Stimulated activated CD4-positive, alpha-beta T cell treated with anti-CD3 and anti-CD28 coated beads, TNF-alpha, amount 100 ng/mL, for 48 hours (primary cell): ENCODE data around the gene CMTM1.

Source experiments
- DNase-seq, 3 donors: peaks; one replicate each; pipeline ENCODE4 v3.0.0-alpha.2; 2020; ENCODE audit warnings: low read depth in 3 of 3

CMTM1 gene

DNA sequence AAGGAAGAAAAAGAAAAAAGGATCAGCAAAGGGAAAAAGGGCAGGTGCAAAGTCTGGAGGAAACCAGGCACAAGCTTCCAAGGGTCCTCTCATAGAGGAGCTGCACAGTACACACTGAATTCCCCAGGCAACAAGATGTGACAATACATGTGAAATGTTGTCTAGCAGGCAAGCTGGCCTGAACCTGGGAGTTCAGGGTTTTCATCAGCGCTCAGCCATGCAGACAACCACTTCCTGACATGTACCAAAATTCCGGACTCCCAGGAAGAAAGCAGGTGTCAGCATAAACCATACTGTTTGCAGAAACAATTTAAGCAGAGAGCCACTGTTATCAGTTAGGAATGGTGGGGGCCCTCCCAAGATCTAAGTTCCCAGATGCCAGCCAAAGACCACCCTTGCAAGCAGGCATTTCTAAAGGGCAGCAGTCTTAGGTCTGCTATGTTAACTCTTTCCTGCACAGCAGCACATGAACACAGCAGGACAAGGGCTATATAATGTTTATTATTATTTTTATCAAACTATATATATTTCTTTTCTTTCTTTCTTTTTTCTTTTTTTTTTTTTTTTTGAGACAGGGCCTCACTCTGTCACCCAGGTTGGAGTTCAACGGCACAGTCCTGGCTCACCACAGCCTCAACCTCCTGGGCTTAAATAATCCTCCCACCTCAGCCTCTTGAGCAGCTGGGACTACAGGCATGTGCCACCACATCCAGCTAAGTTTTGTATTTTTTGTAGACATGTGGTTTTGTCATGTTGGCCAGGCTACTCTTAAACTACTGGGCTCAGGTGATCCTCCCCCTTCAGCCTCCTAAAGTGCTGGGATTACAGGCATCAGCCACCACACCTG lies 26.4 kb upstream of the CMTM1 start:
- no peak for DNase-seq

DNA sequence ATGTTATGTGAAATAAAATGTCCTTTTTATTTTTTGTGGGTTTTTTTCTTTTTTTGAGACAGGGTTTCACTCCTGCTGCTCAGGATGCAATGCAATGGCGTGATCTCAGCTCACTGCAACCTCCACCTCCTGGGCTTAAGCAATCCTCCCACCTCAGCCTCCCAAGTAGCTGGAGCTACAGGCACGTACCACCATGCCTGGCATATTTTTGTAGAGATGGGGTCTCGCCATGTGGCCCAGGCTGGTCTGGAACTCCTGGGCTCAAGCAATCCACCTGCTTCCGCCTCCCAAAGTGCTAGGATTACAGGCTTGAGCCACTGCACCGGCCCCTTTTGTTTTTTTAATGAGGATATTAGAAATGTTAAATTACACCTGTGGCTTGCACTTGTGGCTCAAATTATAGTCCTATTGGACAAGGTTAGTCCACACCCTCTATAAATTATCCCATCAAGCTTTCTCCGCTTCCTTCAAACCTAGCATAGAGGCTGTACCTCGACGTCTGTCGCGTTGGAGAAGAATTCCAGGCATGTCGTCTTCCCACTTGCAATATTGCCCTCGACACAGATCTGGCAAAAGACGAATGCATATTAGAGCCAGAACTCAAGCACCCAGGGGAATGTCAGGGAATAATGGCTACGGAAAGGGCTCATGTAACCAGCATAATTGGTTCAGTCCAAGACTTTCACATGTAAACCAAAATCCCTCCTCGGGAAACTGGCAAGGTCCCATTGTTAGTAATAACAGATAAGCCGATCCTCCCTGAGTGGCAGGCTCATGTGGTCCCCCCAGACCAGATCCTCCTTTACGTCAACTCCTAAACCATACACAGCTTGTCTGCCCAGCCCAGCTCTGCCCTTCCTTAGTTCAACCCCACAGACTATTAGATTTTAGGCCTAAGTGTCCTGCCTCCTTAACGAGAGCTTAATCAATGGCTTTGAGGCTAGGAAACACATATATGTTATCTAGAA lies 24.6 kb upstream of the CMTM1 start:
- DNase-seq, result no peak

DNA sequence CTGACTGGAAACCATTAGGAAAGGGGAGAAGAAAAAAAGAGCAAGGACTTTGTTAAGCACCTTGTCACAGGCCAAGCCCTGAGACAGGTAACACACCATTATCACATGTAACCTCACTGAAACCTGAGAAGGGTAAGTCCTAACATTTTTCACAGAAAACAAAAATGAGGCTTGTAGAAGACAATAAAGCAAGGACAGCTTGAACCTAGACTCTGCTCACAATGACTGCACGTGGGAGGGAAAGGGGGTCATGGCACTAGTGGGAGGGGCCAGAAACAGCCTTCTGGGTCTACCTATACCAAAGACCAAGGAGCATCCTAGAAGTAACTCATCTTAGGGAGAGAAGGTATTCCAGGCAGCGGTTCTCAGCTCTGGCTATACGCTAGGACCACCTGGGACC lies 23.8 kb upstream of the CMTM1 start:
- no peak for DNase-seq

DNA sequence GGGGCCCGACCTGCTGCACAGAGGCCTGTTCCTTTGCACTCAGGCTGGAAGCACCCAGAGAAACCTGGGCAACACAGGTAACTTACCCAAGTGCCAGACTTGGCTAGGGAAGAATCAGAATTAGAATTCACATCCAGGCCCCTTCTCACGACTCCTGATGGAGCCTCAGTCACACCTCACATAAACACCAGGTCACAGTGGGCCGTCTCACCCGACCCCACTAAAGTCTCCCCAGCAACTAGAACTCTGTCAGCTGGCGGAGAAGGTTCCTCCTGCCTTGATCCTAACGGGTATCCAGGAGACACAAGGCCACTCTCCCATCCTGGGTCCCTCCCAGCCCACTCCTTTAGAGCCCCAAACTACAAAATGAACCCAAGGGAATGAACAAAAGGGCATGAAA lies 22.7 kb upstream of the CMTM1 start:
- no peak for DNase-seq

DNA sequence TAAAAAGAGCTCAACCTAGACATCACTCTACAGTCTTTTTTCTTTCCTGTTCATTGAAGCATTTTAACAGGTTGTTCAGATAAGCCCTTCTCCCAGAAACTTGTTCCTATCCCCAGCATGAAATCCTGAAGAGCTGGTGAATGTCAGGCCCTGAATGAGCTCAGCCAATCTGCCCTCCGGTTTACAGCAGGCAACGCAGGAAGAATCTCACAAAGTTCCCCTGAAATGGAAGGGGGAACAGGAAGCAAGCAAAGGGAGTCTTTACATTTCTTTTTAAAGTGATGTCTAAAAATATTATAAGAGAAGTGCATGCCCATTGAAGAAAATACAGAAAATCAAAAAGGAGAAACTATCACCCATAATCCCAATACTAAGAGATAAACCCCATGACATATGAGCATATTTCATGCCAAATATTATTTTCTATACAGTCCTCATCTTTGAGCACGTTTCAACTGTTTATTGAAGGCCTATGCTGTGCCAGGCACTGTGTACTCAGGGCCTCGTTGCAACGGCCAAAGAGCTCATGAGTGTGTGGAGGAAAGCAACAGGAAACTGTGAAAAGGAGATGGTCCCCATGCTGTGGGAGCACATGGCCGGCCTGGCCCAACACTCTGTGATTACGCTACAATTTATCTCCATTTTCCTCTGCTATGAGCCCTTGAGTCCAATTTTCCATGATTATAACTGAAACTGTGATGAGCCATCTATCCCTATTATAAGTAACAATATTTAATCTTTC lies 22.1 kb upstream of the CMTM1 start:
- no peak for DNase-seq

DNA sequence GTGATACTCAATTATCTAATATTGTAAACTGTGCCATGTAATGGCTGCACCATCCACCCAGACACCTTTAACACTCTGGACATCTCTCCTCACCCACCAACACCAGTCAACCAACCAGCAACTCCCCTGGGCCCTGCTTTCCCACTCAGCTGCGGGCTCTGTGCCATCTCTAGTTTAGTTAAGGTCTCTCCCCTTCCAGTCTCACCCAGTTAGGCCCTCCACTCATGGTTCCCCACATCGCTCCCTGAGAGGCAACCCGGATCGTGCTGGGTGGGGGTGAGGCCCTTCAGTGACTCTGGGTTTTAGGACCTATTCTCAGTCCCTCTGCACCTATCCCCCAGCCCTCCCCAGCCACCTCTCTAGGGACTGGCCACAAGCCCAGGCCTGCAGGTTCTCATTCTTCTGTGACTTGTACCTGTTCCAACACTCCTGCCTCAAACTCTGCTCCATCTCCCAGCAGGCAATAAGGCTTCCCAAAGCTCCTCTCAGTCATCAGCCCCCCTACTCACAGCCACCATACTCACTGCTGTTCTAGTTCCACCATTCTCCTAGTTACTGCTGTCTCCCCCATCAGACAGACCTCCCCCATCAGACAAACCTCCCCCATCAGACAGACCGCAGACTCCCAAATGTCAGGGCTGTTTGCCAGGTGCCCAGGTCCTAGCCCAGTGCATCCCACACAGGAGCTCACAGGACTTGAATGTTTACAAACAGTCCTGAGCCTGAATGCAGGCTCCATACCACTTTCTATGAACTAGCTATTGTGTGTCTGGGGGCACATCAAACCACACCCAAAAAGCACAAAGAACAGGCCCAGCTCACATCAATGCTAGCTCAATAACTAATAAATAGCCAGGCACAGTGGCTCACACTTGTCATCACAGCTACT lies 18.9 kb upstream of the CMTM1 start:
- no peak for DNase-seq

DNA sequence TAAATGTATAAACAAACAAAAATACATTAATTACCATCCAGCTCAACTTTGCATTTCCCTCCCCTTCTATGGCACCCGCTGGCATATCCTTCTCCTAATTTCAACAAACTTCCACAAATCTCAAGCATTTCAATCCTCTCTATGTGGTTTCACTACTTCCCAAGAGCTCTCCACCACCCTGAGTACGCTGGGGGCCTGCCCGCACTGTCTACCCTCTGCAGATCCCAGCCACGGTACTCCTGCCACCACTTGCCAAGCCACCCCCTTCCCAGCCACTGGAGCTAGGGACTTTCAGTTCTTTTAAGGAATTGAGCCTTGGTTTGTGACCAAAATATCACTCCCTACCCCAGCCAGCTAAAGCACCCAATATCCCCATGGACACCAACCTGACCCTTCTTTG lies 18.2 kb upstream of the CMTM1 start:
- DNase-seq, result no peak

DNA sequence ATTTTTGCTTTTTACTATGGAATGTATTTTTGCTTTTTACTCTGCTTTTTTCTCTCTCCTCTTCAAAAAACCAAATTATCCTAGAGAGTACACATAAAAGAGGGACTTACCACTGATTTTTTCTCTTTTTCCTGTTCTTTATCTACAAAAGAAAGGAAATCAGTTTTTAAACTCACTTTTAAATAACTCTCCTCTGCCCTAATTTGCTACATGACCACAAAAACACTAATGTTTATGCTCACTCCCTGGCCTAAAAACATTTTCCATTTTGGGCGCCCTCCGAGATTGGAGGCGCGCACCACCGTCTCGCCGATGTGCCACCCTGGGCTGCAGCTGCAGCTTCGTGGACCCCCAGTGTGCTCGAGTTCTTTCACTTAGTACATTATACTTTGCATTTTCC lies 17.4 kb upstream of the CMTM1 start:
- DNase-seq, result no peak

DNA sequence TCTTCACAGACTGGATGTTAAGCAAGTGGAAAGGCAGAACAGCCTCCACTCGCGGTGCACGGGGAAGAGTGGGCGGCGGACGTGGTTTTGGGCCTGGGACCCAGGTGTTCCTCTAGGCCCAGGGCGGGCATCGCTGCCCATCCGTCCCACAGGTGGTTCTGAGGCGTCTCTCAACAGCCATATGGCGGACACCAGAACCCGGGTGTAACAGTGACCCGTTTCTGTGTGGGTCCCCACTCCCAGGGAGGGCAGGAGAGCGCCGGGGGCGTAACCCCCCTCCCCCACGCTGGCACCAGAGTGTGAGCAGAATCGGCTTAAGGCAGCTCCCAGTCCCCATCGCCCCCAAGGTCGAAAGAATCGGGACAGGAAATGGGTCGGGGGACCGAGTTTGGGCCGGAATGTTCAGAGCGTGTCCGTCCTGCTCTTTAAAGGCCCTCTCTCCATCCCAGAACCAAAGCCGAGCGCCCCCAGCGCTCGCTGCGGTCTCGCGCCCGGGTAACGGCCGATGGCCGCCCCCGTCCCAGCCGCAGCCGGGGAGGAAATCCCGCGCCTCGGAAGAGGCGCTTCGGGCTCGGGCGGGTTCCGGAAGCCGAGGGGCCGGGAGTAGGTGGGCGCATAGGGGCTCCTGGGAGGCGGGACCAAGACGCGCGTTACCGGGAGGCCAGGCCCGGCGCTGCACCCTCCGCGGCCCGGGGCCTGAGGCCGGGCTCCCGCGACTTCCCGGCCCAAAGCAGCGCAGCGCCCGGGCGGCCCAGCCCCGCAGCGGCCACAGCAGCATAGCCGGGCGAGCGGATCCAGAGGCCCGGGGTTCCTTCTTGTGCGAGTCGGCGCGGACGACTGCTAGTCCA lies 16.7 kb upstream of the CMTM1 start, which contains the start of gene TK2:
TSS of gene TK2 (minus strand) at position 839 of the 848 bp plus-strand sequence. CDS start at position 778, 61 bp downstream.
- peak; percentile 30 to 56 (median 41) for DNase-seq

DNA sequence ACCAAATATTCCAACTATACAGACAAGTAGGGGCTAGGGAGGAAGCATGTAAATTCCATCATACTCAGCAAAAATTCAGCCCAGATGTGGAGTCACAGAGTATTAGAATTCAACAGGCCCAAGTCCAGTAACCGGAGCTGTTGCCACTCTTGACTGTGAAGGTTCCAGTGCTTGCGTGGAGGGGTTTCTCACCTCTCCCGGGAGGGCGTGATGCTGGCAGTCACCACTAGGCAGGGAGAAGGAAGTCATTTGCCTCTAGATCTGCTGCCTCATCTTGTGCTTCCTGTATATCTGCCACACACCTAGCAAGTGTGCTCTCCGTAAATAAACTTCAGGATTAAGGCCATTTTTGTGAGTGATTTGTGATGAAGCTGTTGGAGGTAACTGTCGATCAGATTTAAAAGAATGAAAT lies 14.9 kb upstream of the CMTM1 start:
- peak; percentile 22 to 49 (median 48) for DNase-seq

DNA sequence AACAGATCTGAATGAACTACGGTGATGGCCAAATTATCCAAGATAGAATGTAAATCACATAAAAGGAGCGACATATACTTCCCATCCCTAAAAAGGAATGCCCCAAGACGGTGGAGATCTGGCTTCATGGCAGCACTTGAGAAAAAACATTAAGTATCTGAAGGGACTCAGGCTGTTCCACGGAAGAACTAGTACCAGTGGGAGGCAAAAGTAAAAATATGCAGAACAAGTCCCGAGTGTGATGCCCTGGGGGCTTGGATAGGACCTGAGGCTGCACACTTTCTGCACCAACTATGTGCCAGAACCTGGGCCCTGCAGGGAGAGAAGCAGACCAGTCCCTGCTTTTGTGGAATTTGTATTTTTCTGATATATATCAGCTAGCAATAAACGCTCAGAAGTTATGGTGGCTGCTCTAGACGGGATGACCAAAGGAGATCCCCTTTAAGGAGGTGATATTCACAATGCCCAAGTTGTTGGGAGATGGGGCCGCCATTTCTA lies 14.4 kb upstream of the CMTM1 start:
- DNase-seq, result peak in 1 of 3 donors; percentile 18

DNA sequence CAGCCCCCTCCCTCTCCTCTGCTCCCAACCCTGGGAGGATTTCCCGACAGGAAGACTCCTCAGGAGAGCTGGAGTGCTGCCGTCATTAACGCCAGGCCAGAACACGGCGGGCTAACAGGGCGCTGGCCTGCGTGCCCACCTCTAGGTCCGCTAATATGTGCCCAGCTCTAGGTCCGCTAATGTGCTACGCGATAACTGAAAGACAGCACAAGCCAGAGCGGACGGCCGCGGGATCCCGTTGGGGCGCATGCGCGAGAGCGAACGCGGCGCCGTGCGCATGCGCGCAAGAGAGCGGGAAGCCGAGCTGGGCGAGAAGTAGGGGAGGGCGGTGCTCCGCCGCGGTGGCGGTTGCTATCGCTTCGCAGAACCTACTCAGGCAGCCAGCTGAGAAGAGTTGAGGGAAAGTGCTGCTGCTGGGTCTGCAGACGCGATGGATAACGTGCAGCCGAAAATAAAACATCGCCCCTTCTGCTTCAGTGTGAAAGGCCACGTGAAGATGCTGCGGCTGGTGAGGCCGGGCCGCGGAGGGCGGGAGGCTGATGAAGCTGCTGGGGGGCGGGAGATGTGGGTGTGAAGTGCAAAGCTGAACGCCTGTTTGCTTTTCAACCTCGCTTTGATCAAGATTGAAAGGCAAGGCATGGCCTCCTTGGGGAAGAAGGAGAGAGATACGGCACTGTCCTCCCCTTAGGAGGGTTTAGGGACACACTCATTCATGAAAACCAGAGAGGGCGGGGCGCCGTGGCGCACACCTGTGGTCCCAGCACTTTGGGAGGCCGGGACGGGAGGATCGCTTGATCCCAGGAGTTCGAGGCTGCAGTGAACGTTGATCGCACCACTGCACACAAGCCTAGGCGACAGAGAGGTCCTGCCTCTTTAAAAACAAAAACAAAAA lies 13.7 kb upstream of the CMTM1 start, which contains the start of gene CKLF:
TSS of gene CKLF (plus strand) at position 291 of the 892 bp plus-strand sequence. CDS start at position 431, 140 bp downstream.
- peak; percentile 79 to 84 (median 82) for DNase-seq

DNA sequence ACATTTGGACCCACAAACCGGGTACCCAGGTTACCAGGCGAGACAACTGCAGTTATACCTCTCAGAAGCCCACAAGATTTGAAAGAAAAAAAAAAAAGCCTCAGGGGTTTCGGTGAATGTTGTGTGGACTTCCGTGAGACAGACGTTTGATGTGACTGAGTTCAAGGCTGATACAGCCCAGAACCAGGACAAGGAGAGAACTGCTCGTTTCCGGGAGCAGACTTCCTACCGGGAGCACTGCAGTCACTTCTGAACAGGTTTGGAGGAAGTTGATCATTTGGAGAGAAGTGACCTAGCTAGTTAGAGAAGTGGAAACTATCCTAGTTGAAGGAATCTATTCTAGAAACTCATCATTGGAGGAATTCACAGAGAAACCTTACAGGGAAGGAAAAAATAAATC lies 13.0 kb upstream of the CMTM1 start:
- no peak for DNase-seq

DNA sequence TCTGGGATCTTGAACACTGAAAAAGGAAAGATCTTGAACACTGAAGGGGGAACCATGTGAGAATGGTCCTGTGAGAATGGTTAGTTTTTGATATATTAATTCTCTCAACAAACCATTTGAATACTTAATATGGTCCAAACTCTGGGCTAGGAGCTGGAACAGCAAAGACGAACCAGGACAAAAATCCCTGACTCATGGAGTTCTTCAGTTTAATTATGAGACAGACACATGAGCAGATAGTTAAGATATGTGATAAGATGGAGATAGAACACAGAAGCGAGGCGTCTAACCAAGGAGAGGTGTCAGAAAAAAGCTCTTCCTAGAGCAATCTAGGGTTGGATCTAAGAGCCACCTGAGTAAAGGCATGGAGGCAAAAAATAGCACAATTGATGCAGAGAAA lies 12.2 kb upstream of the CMTM1 start:
- DNase-seq, result no peak

DNA sequence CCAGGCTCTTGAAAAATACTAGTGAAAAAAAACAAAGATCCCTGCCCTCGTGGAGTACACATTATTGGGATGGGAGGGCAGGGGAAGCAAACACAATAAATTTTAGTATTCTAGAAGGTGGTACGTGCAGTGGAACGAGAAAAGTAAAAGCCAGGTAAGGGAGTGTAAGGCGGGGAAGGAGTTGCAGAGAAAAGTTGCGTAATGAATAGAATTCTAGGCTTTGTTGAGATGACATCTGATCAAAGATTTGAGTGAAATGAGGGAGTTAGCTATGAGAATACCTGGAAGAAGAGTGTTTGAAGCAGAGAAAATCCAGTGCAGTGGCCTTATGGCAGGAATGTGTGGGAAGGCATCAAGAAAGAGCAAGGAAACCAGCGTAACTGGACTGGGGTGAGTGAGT lies 11.7 kb upstream of the CMTM1 start:
- no peak for DNase-seq

DNA sequence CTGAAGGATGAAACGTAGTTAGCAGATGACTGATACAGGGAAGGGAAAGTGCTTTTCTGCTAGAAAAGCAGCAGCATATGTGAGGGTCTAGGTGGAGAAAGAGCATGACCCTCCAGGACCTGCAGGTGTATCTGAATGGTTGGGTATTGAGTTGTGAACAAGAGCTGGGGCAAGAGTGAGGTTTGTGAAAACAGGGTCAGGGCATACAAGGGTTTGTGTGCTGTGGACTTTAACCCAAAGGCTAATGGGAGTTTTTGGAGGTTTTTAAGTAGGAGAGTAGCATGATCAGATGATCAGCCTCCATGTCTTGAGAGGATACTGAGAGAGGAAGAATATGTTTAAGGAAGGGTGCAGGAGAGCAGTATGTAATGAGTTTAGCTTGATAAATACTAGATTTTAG lies 6.1 kb upstream of the CMTM1 start:
- DNase-seq, result no peak

DNA sequence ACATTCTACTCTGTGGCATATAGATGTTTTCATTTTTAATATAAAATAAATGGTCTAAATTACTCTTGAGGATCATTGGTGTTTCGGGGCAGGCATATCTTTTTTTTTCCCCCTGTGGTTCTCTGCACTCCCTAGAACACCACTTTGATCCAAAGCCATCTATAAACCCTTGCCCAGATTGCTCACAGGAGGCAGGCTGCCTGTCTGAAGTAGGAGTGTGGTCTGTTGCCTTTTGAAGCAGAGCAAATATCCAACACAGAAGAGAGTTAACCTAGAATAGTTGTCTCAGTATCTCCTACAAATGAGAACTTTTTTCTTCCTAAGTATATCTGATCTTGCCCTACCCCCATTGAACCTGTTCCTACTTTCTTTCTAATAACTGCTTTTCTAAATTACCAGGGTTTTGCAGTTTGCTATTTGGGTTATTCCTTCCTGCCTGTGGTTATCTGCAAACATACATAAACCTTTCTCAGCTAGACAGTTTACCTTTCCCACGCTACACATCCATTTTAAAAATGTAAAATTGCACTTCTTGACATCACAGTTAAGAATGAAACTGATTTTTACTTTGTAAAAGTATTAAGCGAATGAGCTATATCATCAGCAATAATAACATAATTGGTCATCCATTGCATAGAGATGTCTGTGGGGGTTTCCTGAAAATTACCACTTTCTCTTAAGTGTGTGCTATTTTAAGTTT lies 4.7 kb upstream of the CMTM1 start:
- no peak for DNase-seq

DNA sequence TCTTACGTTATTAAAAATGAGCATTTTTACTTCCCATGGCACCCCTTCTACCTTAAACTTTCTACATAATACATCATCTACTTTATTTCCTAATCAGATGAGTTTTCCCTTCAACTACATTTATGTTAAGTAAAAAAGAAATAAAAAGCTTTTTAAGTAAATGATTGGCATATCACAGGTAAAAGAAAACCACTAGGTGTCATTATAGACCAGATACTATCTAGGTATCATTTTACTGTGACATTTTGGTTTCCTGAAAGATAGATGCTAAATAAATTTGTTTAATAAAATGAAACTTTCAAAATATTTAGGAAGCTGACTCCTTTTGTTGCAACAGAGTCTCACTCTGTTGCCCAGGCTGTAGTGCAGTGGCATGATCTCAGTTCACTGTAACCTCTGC lies 3.8 kb upstream of the CMTM1 start:
- no peak for DNase-seq
